Measurements from ENCODE around the gene SEPTIN5. TPM values are rescaled to one million over a fixed set of nuclear protein-coding genes. Genes with fewer than 3 reads are reported as not detected.

Gene SEPTIN5
- total and polyA plus RNA-seq, 9 of the 15 experiments (the other 6 are each of a cell fraction or from before 2014, with no cell fraction given), result 0.03 to 195 (median 119) TPM

DNA sequence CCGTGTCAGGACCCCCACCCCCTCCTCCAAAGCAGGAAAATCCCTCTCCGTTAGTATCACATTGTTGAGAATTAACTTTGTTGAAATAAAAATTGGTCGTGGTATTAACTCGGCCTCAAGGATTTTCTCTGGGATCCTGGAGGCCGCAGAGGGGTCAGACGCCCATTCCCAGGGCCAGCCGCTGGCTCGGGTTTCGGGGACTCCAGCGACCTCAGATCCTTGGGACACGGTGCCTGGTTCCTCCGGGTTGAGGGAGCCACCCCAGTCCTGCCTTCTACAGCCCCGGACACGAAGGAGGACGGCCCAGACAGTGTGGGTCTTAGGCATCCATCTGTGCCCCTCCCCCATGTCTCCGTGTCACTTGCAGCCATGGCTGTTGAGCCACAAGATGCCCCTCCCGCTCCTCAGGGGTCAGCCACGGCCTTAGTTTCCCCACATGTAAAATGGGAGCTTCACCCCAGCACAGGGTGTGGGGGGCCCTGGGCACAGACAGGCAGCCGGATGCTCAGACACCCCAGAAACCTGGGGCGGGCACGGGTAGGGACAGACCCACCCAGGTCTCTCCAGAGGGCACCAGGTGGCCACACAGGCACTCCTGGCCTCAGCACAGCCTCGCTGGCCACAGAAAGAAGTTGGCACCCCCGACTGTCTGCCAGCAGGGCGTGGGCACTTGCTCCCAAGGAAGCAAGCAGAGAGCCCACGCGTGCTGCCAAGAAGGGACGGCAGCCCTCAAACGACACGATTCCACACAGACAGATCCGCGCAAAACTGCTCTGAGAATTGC lies 24.6 kb downstream of the SEPTIN5 start (continued):
- TF ChIP-seq HMGXB4 (CRISPR knock-in tag; IDR thresholded peaks at IDR 0.05) (peak; percentile 64; the same call in 1 of the 2 replicates), FIP1L1 (IDR thresholded peaks at IDR 0.05; ENCODE audit: low read depth, low read length, poor library complexity, severe bottlenecking) (peak; percentile 67), MBD1 (CRISPR knock-in tag; IDR thresholded peaks at IDR 0.05) (no peak), ZNF3 (CRISPR knock-in tag; IDR thresholded peaks at IDR 0.05) (no peak), ZNF174 (CRISPR knock-in tag; IDR thresholded peaks at IDR 0.05) (no peak), ZBTB9 (CRISPR knock-in tag; IDR thresholded peaks at IDR 0.05) (0 out of 2 replicates have a peak, but pooled peaks have one; percentile 0), MTA3 (IDR thresholded peaks at IDR 0.05; ENCODE audit: borderline replicate concordance) (no peak), BCL6 (CRISPR knock-in tag; IDR thresholded peaks at IDR 0.05) (no peak), TBL1XR1 (IDR thresholded peaks at IDR 0.05; ENCODE audit: low read length in 2 of 2) (no peak), FOXA1 (IDR thresholded peaks at IDR 0.05; ENCODE audit: borderline replicate concordance) (no peak), ZBTB7A (IDR thresholded peaks at IDR 0.05; ENCODE audit: borderline replicate concordance, control insufficient read depth, low read depth, low read length) (peak; percentile 80; the same call in 1 of the 2 replicates), STAT6 (CRISPR knock-in tag; IDR thresholded peaks at IDR 0.05) (0 out of 2 replicates have a peak, but pooled peaks have one; percentile 36)
- TF ChIP-seq, protein P1, sequence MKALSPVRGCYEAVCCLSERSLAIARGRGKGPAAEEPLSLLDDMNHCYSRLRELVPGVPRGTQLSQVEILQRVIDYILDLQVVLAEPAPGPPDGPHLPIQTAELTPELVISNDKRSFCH (CRISPR knock-in tag; IDR thresholded peaks at IDR 0.05), result no peak
- TF ChIP-seq, protein P1 (tag; IDR thresholded peaks at IDR 0.05), result 0 out of 2 replicates have a peak, but pooled peaks have one; percentile 21
- TF ChIP-seq, protein P2, sequence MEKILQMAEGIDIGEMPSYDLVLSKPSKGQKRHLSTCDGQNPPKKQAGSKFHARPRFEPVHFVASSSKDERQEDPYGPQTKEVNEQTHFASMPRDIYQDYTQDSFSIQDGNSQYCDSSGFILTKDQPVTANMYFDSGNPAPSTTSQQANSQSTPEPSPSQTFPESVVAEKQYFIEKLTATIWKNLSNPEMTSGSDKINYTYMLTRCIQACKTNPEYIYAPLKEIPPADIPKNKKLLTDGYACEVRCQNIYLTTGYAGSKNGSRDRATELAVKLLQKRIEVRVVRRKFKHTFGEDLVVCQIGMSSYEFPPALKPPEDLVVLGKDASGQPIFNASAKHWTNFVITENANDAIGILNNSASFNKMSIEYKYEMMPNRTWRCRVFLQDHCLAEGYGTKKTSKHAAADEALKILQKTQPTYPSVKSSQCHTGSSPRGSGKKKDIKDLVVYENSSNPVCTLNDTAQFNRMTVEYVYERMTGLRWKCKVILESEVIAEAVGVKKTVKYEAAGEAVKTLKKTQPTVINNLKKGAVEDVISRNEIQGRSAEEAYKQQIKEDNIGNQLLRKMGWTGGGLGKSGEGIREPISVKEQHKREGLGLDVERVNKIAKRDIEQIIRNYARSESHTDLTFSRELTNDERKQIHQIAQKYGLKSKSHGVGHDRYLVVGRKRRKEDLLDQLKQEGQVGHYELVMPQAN (IDR thresholded peaks at IDR 0.05; ENCODE audit: borderline replicate concordance), result no peak
